GDM1 (cell line): ENCODE measurements around the gene TTC7B.
A peak's percentile ranks its signal among the peaks of the same experiment; 100 is the strongest.

Experiments used
- DNase-seq: peaks from one replicate; lab custom pipeline; 2025; lab: John Stamatoyannopoulos, UW

The TTC7B gene

DNA sequence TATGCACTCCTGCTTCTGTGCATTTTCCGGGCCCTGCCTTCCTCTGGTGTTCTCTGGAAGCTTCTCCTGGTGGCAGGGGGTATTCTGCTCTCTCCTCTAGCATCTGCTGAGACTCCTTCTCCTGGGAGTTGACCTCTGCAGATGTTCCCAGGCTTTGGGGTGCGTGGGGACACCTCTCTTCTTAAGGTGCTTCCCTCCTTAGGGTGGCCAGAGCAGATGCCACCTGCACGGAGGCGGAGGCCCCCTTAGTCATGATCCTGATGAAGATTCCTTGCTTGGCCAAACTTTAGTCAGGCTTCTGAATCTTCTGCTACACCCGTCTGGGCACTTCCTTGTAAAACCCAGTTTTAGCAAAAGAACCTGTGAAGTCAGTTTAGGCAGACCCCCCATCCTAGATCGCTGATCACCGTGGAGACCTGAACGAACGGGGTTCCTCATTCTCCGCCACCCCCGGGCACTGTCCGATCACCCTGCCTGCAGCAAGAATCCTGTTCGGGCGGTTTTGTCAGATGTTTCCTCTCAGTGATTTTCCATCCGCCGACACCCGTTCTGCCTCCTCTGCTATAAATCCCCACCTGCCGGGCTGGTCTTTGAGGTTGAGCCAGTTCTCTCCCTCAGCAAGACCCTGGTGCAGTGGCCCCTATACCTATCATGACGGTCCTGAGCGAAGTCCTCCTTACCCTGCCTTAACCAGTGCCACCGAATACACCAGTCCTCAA lies 307.5 kb downstream of the TTC7B start:
- DNase-seq: no peak

DNA sequence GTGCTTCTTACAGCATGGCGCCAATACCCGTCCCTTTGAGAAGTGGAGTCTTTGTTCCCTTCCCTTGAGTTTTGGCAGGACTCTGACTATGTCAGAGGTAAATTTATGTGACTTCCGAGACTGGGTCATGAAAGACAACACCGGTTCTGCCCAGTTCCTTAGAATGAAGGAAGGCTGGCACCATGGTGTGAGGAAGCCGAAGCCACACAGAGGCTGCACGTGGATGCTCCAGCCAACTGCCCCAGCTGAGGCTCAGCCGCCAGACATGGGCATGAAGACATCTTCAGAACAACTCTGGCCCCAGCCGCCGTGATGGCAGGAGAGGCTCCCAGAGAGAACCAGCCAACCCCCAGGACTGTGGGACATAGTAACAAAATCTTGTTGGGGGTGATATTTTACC lies 308.2 kb downstream of the TTC7B start:
- DNase-seq: no peak

DNA sequence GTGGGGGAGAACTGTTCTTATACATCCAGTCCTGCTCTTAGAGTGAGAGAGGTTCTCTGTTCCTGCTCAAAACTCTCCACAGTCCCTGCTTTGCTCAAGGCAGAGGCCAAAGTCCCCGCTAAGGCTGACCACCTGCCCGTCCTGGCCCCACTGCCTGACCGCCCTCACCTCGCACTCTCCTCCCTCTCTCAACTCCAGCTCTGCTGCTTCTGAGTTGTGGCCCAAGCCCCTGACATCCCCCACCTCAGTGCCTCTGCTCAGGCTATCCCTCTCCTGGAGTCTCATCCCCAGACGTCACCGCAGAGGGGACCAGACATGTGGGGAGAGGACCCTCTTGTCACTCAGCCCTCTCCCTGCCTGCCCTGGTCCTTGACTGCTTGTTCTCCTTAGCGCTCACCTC lies 308.8 kb downstream of the TTC7B start:
- DNase-seq: no peak

DNA sequence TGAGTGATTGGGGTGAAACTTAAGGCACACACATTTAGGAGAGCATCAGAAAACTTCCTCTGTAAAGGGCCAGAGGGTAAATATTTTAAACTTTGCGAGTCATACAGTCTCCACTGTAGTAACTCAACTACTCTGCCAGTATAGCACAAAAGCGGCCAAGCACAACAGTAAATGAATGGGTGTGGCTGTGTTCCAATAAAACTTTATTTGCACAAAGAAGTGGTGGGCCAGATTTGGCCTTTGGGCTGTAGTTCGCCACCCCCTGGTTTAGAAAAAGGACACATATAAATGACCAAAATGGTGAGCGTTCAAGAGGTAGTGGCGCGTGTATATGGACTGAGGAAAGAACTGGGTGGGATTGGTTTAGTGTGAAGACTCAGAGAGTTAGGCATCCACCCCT lies 309.5 kb downstream of the TTC7B start:
- no peak for DNase-seq

DNA sequence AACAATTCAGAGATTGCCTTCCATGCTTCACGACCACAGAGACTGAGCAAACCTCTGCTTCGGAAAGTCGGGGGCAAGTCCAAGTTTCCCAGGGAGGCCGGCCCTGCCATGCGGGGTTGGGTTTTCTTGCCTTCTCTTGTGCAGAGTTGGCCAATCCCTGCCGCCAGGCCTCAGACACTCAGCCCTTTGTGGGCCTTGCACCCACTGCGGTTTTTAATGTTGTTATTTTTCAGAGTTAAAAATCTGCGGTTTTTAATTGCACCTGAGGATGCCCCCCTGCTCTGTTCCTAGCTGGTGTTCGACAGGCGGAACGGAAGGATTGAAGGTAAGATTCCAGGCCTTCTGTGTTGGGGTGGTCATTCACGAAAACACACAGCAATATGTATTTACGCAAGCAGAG lies 310.7 kb downstream of the TTC7B start:
- DNase-seq: no peak

DNA sequence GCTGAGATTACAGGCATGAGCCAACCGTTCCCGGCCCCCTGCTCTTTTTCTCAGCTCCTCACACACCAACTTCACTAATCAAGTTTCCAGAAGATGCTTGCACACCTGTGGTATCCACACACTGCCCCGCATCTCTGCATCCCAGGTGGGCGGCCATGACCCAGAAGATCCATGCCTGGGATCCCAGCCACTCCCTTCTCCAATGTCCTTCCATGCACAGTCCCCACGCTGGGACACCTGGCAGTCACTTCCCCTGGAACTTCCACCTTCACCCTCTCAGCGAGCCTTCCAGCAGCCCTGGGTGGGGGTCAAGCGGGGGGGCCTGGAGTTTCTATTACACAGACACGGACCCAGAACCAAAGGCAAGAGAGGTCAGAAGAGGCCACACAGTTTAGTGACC lies 311.6 kb downstream of the TTC7B start:
- DNase-seq: no peak

DNA sequence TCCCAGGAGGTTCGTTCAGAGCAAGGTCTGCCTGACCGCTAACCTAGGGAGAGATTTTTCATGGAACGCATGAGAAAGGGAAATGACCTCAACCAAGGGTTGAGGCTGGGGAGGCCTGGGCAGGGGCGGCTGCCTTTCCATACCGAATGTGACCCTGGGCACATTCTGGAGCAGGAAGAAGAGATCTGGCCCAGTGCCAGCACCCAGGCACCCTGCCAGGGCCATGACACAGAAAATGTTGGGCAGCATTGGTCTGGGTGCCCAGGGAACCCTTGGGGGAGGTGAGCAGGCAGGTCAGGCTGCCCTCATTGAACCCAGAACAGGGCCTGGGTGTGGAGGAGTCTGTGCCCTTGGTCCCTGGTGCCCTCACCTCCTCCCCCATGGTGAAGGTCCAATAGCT lies 312.6 kb downstream of the TTC7B start:
- DNase-seq: no peak

DNA sequence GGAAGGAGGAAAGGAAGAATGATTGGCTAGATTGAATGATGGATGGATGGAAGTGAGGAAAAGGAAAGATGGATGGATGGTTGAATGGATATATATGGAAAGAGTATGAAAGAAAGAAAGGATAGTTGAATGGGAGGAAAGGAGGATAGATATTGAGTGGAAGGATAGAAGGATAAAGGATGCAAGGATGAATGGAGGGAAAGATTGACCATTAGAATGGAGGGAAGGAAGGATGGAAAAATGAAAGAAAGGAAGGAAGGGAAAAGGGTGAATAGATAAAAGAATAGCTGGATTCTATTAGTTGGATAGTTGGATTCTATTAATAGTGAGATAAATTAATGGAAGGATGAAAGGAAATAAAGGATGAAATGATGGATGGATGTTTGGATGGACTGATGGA lies 313.5 kb downstream of the TTC7B start:
- no peak for DNase-seq

DNA sequence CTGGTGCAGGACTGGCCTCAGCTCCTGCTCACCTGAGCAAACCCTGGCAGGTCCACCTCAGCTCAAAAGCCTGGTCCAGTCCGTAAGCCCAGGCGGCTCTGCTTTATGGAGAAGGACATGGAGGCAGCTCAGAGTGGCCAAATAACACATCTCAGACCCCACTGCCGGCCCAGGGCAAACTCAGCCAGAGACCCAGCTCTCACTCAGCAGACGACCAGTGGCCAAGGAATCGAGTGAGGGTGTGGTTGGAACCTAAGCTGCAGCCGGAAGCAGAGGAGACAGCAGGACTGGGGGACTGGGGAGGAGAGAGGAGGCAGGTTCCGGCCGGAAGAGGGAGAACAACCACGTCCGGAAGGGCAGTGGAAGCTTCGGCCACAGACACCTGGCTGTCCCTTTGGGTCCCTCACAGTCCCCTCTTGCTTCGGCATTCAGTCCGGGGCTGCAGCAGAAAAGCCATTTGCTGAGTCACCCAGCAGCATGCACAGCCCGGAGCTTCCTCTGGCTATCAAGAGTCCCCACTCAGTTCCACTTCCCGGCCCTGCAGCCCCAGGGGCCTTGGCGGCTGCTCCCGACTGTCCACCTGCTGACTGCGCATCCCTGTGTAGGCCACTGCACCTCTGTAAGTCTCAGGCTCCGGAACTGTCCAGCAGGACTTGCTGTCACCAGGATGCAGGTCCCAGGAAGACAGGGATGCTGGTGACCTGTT lies 315.4 kb downstream of the TTC7B start:
- no peak for DNase-seq

DNA sequence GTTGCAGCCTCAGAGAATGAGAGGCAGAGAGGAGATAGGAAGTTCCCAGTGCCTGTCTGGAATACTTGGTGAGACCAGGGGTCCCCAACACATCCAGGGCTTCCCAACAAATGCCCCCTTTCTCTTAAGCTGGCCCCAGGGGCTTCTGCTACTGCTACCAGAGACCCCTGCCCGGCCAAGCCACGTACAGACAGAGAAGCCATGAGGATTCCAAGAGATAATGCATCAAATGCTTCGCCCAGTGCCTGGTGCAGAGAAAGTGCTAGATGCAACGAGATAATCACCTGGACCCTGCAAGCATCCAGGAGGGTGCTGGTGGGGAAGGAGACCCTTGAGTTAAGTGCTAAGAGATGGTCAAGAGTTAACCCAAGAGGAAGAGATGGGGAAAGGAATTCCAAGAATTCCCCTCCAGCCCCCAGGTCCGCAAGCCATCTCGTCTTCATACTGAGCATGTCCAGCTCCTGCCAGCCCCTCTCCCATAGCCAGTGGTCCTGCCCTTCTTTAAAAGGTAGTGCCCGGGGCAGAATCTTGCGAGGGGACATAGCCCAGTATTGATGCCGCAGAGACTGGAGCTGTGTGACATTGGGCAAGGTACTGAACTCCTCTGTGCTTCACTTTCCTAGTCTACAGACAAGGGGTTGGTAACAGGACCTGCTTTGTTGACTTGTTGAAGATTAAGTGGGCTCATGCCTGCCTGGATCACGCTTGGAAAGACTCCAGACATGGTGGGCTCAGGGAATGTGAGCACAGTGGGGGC lies 316.1 kb downstream of the TTC7B start:
- DNase-seq: no peak

DNA sequence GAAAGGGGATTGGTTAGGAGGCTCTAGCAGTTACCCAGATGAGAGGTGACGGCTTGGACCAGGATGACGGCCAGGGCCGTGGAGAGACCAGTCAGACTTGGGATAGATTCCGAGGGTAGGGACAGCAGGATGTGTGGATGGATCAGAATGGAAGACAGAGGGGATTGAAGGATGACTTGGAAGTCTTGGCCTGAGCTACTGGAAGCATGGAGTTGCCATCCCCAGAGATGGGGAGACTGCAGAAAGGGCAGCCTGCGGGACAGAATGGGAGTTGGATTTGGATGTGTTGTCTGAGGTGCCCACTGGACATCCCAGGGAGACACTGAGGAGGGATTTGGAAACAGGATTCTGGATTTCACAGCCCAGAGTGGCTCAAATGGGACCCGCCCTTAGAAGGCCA lies 317.1 kb downstream of the TTC7B start:
- DNase-seq: no peak

DNA sequence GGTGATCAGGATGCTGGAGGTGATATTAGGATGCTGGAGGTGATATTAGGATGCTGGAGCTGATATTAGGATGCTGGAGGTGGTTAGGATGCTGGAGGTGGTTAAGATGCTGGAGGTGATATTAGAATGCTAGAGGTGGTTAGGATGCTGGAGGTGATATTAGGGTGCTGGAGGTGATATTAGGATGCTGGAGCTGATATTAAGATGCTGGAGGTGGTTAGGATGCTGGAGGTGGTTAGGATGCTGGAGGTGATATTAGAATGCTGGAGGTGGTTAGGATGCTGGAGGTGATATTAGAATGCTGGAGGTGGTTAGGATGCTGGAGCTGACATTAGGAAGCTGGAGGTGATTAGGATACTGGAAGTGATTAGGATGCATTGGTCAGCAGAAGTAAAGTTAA lies 318.0 kb downstream of the TTC7B start:
- no peak for DNase-seq

DNA sequence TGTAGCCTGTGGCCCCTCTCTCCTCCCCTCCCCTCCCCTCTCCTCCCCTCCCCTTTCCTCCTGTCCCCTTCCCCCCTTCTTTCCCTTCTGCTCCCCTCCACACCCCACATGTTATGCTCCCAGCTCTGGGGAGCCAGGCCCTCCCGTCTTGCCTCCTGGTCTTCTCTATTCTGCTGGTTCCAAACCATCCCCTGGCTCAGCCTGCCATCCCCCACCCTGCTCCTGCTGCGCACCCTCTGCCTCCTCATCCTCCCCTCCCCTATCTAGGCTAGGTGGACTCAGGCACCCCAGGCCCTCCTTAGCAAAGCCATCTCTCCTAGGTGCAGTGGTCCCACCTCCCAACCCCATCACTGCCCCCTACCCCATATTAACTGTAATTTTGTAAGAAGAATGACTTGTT lies 319.9 kb downstream of the TTC7B start:
- no peak for DNase-seq

DNA sequence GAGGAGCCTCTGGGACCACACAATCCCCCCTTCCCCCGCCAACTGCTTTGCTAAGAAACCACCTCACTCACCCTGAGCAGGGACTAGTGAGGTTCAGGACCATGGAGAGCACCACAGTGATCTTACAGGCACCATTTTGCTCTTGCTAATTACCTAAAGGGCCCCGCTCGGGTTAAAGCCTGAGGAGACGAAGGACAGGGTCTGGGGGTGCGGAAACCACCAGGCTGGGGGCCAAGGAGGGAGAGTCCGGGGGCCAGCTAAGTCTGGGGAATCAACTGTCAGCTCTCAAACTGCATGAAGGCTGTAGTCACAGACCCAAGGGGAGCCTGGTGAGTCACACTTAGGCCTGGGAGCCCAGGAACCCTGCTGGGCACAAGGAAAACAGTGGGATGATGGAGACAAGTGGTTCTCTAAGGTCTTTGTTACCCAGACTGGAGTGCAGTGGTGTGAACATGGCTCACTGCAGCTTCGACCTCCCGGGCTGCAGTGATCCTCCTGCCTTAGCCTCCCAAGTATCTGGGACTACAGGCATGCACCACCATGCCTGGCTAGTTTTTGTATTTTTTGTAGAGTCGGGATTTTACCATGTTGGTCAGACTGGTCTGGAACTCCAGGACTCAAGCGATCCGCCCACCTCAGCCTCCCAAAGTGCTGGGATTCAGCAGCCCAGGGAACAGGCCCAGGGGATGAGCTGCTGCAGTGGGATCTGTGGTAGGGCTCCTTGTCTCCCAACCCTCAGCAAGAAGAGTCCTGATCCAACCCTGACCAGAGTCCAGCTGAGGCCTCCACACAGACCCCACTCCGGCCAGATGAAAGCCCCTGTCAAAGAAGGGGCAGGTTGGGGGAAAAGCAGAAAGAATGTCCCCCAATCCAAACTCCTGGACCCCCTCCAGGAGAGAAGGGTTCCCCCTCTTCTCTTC lies 320.6 kb downstream of the TTC7B start:
- DNase-seq: peak; percentile 22

DNA sequence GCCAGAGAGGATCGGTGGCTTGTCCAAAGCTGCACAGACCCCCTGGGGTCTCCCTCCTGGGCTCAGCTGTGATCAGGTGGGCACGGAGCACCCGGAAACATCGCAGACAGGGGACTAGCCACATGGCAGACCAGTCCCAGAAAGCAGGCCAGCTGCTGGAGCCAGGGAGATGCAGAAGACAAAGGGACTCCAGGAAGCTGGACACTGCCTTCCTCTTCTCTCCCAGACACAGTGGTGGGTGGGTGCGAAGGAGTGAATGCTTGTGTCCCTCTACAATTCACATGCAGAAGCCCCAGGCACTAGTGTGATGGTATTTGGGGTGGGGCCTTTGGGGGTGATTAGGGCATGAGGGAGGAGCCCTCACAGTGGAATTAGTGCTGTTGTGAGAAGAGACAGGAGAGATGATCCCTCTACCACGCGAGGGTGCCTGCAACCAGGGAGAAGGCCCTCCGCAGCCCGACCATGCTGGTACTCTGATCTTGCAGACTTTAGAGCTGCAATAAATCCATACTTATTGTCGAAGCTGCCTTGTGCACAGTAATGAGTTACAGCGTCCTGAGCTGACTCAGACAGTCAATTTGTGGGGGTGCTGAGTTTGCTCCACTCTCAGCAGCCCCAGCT lies 324.2 kb downstream of the TTC7B start:
- DNase-seq: no peak

DNA sequence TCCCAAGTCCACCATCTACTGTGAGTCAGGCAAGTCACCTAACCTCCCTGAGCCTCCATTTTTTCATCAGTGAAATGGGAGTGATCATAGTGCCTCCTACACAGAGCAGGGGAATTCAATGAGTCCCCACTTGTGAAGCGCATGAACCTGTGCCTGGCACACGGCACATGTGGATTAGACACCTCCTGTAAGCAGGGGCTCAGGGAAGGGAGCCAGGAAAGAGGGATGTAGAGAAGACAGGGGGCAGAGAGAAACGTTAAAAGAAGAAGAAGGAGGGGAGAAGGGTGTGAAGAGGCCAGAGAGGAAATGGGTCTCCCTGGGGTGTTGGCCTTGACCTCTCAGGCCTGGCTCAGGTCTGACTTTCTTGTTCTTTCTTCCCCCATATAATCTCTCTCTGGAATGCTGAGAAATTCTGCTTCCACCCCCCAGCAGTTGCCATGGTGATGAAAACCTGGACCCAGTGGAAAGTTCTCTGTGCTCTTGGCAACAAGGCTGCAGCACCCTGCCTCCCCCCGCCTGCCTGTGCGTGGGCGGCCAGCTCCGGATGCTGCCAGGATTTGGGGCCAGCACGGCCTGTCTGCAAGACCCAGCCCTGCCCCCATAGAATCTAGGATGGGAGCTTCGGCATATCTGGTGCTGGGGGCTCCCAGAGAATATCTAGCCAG lies 324.9 kb downstream of the TTC7B start:
- DNase-seq: no peak

DNA sequence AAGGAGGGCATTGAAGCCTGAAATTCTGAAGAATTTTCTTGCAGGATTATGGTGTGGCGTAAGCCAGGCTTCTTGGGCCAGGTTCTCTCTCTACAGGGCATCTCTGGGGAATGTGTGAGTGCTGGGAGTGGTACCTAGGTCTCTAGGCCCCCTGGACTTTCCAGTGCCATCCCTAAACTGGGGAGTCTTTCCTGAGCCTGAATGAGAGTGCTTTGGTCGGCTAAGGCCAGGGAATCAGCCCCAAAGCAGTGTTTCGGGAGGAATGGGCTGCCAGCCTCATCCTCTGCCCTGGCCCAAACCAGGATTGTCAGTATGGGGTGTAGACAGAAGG lies 325.5 kb downstream of the TTC7B start:
- no peak for DNase-seq

DNA sequence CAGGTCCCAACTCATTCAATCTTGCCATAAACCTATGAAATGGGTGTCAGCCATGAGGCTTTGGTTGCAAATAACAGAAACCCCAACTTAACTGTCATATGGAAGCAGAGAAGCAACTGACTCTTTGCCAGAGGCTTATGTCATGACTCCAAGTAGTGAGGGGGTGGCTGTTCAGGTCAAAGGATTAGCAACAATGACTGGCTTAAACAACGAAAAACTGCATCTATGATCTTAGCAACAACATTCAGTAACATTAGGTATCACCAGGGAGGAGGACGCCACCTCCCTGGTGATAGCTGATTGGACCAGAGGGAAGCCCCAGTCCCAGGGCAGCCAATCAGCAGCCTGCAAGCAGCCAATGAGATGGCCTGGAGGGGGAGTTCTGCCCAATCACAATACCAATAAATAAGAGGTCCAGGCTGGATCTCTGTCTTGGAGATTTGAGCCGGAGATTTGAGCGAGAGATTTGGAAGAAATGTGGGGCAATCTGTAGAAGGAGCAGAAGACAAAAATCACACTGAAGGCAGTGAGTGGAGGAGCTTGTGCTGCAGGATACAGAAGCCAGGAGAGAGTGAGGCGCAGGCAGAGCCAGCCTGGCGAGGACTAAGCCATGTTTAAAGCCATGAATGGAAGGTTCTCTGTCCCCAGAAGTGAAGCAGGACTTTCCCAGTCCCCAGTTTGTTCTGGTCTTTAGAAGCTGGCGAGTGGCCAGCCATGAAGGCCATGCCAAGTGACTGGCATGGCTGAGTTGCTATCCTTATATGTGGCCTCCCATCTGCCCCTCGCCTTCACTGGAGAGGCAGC lies 326.1 kb downstream of the TTC7B start:
- DNase-seq: no peak

DNA sequence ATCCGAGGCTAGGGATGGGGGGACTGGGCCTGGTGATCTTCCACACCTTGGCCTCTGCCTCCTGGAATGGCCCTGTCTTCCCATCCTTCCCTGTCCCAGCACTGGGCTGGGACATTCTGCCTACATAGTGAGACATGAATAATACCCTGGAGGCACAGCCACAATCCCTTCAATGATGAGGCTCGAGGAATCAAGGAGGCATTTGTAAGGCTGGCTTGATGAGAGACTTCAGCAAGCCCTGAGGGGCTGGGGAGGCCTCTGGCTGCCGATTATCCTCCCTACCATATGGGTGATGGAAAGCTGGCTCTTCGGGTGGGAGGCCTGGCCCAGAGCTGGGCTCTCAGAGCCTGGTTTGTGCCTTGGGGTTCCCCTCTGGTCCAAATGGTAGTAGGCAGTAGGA lies 326.9 kb downstream of the TTC7B start:
- DNase-seq: no peak

DNA sequence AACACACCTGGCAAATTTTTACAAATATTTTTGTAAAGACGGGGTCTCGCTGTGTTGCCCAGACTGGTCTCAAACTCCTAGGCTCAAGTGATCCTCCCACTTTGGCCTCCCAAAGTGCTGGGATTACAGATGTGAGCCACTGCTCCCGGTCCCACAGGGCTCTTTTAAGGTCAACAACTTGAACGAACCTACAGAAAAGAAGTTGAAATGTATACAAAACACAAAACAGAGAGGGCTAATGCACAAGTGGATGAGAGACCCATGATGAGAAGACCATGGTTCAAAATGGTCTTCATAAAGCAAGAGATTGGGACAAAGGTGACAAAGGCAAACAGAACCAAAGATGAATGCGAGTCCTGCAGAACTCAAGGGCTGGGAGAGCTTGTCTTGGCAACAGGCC lies 328.0 kb downstream of the TTC7B start:
- no peak for DNase-seq
